Ovary (tissue), 9 donors: ENCODE data around the gene SLC2A6. TPM values are rescaled to one million over a fixed set of nuclear protein-coding genes. Genes with fewer than 3 reads are reported as not detected.

Experiments
- DNase-seq, 5 donors: peaks; one replicate each; pipeline ENCODE4 v3.0.0-alpha.2; 2019 to 2020
- H3K27ac ChIP-seq, 2 donors: fragments of 200-600 bp; one replicate each; pipeline versions ENCODE4 v1.5.1 to v1.8.0; 2019 to 2022
- H3K27me3 ChIP-seq: fragments of 200-600 bp; one replicate; pipeline ENCODE4 v1.8.0; 2022
- H3K36me3 ChIP-seq: fragments of 200-600 bp; sonication (generic); one replicate; pipeline ENCODE4 v1.5.1; 2019
- H3K4me1 ChIP-seq: one replicate; pipeline ENCODE4 v1.8.1; 2013; ENCODE audit warnings: mild to moderate bottlenecking, moderate library complexity; ENCODE audit not compliant: insufficient read depth
- H3K4me3 ChIP-seq: fragments of 200-600 bp; sonication (generic); one replicate; pipeline ENCODE4 v1.5.1; 2017
- H3K9me3 ChIP-seq, 2 donors: fragments of 200-600 bp in 1 of 2; sonication (generic) in 1 of 2; one replicate each; pipeline versions ENCODE4 v1.5.1 to v1.8.1; 2013 to 2019; ENCODE audit warnings: mild to moderate bottlenecking in 1 of 2, moderate library complexity in 1 of 2
- EP300 ChIP-seq: sonication (generic); formaldehyde crosslinking; IDR thresholded peaks from one replicate; pipeline ENCODE4 v1.6.1; 2017; ENCODE audit warnings: antibody characterized with exemption
- POLR2A ChIP-seq: fragments of 450-650 bp; IDR thresholded peaks from one replicate; pipeline ENCODE4 v1.6.1; 2017; ENCODE audit warnings: antibody characterized with exemption, mild to moderate bottlenecking, moderate library complexity
- WGBS, 3 donors: extraction: QIAGEN DNeasy Blood & Tissue Kit in 1 of 3; methylation state at CpG; one replicate each; pipeline versions ENCODE4 v1.1.5 to v1.1.7; 2013 to 2017; 5-methylcytosine and 5-hydroxymethylcytosine counted together
- intact Hi-C, 4 donors: fragments of 100-400 bp; cut with DNase I; formaldehyde crosslinking; loops; one replicate each; pipeline versions ENCODE4 v1.11.0 to v1.15.1; 2022 to 2023
- polyA plus RNA-seq, 2 donors: library from polyadenylated mRNA; stranded (reverse); fragments of 200-250 nt in 1 of 2; fragments of 350-450 nt in 1 of 2; fragmentation: Illumina TruSeq in 1 of 2; extraction: RNeasy Lipid Tissue Mini Kit (QIAGEN cat#74804) in 1 of 2; gene quantifications; one replicate each; pipeline ENCODE4 v1.2.3, GENCODE V29; 2013 to 2014
- total RNA-seq, 7 donors: library from RNA; depleted of rRNA in 2 of 7; stranded (reverse); fragments of >200 nt in 2 of 7; fragmentation: NEBNext Ultra II Directional in 3 of 7; extraction: Animal tissue kit (Norgen Biotek cat#: 25700) in 3 of 7; gene quantifications; one replicate each; pipeline versions ENCODE4 v1.1.0 to v1.2.4, GENCODE V29; 2016 to 2023
- TF ChIP-seq, protein P1 (sequence below), 3 donors: fragments of 450-650 bp in 2 of 3; fragments of 200-600 bp in 1 of 3; IDR thresholded peaks; one replicate each; pipeline versions ENCODE4 v1.5.1 to v1.8.0; 2016 to 2022; ENCODE audit warnings: antibody characterized with exemption in 3 of 3, mild to moderate bottlenecking in 1 of 3
- donor health status: DM: no; HTN: no; CAD: no; lungs with moderate emphysema.
- donor health status: DM: no; HTN: no; CAD: no.
- donor health status: Bipolar disorder and iron deficiency.
- donor health status: DM: yes; HTN: yes; CAD: no.
- donor health status: DM: no; HTN: no; CAD: no.
- donor health status: DM: yes; HTN: yes; CAD: no.

The SLC2A6 gene
- total and polyA plus RNA-seq, 9 donors, result 0.37 to 7.4 (median 0.94) TPM

DNA sequence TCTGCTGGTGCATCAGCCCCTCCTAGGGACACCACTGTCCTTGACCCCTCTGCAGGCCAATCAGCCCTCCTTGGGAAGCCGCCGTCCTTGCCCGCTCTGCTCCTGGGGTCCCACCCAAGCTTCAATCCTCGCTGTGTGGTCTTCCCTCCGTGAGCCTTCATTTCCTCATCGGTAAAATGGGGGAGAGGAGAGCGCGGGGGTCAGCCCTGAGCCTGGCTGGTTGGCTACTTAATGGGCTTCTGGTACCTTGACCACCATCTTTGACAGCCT is 12.7 kb upstream of the SLC2A6 start:
- DNase-seq, result no peak
- H3K9me3 ChIP-seq, result no peaks in the 10 kb centered on the region
- peaks cover 13% of the 10 kb centered on the region for H3K4me1 ChIP-seq
- 74 to 92% (median 82%) methylated on average over 8 of the region's 8 CpGs for WGBS, 3 donors
- H3K4me3 ChIP-seq, result no peak overlapping the region
- intact Hi-C loops, result loop anchor here in 1 of 4 donors (5.0 kb wide), 1 partner anchor 309 kb away; no protein-coding TSS in a partner anchor
- H3K27ac ChIP-seq, result no peak overlapping the region
- TF ChIP-seq, protein P1, sequence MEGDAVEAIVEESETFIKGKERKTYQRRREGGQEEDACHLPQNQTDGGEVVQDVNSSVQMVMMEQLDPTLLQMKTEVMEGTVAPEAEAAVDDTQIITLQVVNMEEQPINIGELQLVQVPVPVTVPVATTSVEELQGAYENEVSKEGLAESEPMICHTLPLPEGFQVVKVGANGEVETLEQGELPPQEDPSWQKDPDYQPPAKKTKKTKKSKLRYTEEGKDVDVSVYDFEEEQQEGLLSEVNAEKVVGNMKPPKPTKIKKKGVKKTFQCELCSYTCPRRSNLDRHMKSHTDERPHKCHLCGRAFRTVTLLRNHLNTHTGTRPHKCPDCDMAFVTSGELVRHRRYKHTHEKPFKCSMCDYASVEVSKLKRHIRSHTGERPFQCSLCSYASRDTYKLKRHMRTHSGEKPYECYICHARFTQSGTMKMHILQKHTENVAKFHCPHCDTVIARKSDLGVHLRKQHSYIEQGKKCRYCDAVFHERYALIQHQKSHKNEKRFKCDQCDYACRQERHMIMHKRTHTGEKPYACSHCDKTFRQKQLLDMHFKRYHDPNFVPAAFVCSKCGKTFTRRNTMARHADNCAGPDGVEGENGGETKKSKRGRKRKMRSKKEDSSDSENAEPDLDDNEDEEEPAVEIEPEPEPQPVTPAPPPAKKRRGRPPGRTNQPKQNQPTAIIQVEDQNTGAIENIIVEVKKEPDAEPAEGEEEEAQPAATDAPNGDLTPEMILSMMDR (IDR thresholded peaks at IDR 0.05), result no peak
- no peak for TF ChIP-seq EP300
- no peak for TF ChIP-seq POLR2A
- no peaks in the 10 kb centered on the region for H3K27me3 ChIP-seq
- H3K36me3 ChIP-seq, result no peaks in the 10 kb centered on the region

GRCh38 chr9:133490865-133491655 is 12.2 kb upstream of the SLC2A6 start:
- intact Hi-C loops, result loop anchor here in 1 of 4 donors (5.0 kb wide), 1 partner anchor 309 kb away; no protein-coding TSS in a partner anchor
- DNase-seq, result no peak
- no peak overlapping the region for H3K27ac ChIP-seq
- WGBS, 3 donors, result 69 to 79% (median 71%) methylated on average over 12 of the region's 12 CpGs
- no peaks in the 10 kb centered on the region for H3K27me3 ChIP-seq
- no peaks in the 10 kb centered on the region for H3K9me3 ChIP-seq
- H3K36me3 ChIP-seq, result no peaks in the 10 kb centered on the region
- peaks cover 13% of the 10 kb centered on the region for H3K4me1 ChIP-seq
- TF ChIP-seq POLR2A (no peak), EP300 (no peak)
- TF ChIP-seq, protein P1 (IDR thresholded peaks at IDR 0.05), result no peak
- no peak overlapping the region for H3K4me3 ChIP-seq

DNA sequence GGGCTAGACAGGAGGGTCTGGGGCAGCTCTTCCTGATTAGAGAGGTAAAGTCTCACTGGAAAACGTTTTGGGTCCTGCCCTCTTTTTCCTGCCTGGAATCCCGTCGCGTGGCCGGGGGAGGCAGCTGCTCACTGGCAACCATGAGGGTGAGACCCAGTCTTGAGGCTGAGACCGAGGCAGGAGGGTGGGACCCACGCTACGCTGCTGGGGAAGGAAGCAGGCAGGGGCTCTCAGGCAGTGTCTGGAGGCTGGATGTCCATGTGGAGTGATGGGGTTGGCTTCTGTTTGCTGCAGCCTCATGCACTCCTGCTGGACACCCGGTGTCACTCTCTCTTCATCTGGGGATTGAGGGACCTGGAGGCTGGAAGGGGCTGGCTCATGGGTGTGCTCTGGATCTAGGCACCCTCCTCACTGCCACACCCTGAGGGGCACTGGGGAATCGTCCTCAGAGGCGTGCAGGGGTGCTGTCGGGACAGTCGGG is 11.3 kb upstream of the SLC2A6 start:
- WGBS, 3 donors, result 50 to 58% (median 56%) methylated on average over 13 of the region's 13 CpGs
- Histone ChIP-seq H3K9me3 (no peaks in the 10 kb centered on the region), H3K27ac (no peak overlapping the region), H3K27me3 (no peaks in the 10 kb centered on the region), H3K4me3 (no peak overlapping the region), H3K4me1 (peaks cover 13% of the 10 kb centered on the region), H3K36me3 (no peaks in the 10 kb centered on the region)
- intact Hi-C loops, result loop anchor here in 1 of 4 donors (5.0 kb wide), 1 partner anchor 308 kb away; no protein-coding TSS in a partner anchor
- TF ChIP-seq EP300, result no peak
- TF ChIP-seq, protein P1 (IDR thresholded peaks at IDR 0.05), result no peak
- no peak for DNase-seq

DNA sequence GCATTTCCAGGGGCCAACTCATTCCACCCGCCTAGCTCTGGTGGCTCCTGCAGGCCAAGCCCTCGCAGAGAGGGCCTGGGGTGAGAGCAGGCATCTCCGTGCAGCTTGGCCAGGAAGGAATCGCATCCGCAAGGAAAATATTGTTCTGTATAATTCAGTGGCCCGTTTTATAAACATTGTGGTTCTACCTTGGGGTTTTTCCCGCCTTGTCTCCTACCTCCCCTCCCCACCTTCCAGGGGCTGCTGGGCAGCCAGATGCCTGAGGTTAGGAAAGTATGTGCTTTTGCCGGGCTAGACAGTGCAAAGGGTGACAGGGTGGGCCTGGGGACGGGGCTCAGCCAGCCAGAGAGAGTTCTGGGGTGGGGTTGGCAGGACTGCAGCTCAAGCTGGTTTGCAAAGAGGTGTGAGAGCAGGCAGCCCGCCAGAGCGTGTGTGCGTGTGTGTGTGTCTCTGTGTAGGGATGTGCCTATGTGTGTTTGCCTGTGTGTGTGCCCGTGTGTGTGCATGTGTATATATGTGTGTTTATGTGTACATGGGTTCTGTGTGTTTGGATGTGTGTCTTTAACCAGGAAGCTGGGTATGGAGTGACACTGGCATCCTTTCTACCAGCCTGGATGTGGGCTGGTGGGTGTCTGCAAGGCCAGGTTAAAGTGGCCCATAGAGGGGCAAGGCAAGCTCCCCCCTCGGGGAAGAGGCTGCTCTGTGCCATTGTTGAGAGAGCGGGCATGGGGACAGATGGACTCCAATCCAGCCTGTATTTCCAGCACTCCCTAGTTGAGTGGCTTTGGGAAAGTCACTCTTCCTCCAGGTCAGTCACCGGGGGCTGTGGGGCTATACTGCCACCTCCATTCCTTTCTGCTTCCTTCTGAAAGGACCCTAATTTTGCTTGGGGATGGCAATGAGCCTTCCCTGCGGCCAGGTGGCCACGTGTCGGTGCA is 10.6 kb upstream of the SLC2A6 start:
- WGBS, 3 donors, result 86 to 91% (median 89%) methylated on average over 19 of the region's 19 CpGs
- no peak overlapping the region for H3K27ac ChIP-seq
- TF ChIP-seq POLR2A, result no peak
- TF ChIP-seq, protein P1 (IDR thresholded peaks at IDR 0.05), result no peak
- no peak for TF ChIP-seq EP300
- H3K4me1 ChIP-seq, result peaks cover 13% of the 10 kb centered on the region
- no peak overlapping the region for H3K4me3 ChIP-seq
- intact Hi-C loops, result loop anchor here (5.0 to 10.0 kb wide), 5 partner anchors 82 to 307 kb away; no protein-coding TSS in a partner anchor
- H3K36me3 ChIP-seq, result no peaks in the 10 kb centered on the region
- no peaks in the 10 kb centered on the region for H3K27me3 ChIP-seq
- peak in 1 of 5 donors; percentile 19 for DNase-seq
- H3K9me3 ChIP-seq, result no peaks in the 10 kb centered on the region
